ENCODE results near the gene MITD1. TPM values are rescaled to one million over a fixed set of nuclear protein-coding genes. Genes with fewer than 3 reads are reported as not detected.

Gene MITD1
- total RNA-seq, 6 experiments from 2014 or later: 12.5 to 19.5 (median 17.3) TPM

- TF ChIP-seq CTCF (IDR thresholded peaks at IDR 0.05): no peak
- Mint-ChIP-seq H3K4me3 (no peak overlapping the region), H3K27me3 (ENCODE audit: insufficient read depth) (no peaks in the 10 kb centered on the region), H3K9me3 (no peaks in the 10 kb centered on the region), H3K36me3 (ENCODE audit: low read depth) (peaks cover 8% of the 10 kb centered on the region), H3K4me1 (ENCODE audit: low read depth) (peaks cover 28% of the 10 kb centered on the region), H3K27ac (no peak overlapping the region)
- no peak for DNase-seq
These were observed 4.0 kb upstream of the MITD1 start for GRCh38 chr2:99184811-99185210.

GRCh38 chr2:99183025-99183424 lies 2.2 kb upstream of the MITD1 start:
- H3K27me3 Mint-ChIP-seq (ENCODE audit: insufficient read depth): no peaks in the 10 kb centered on the region
- peaks cover 4% of the 10 kb centered on the region for H3K36me3 Mint-ChIP-seq (ENCODE audit: low read depth)
- TF ChIP-seq CTCF (IDR thresholded peaks at IDR 0.05): no peak
- H3K9me3 Mint-ChIP-seq: no peaks in the 10 kb centered on the region
- peaks cover 39% of the 10 kb centered on the region for H3K4me1 Mint-ChIP-seq (ENCODE audit: low read depth)
- no peak for DNase-seq
- H3K4me3 Mint-ChIP-seq: peak overlapping the region; percentile 65
- H3K27ac Mint-ChIP-seq: no peak overlapping the region

- H3K27ac Mint-ChIP-seq: peak overlapping the region; percentile 86
- H3K4me3 Mint-ChIP-seq: peak overlapping the region; percentile 98
- H3K4me1 Mint-ChIP-seq (ENCODE audit: low read depth): peaks cover 39% of the 10 kb centered on the region
- no peak for DNase-seq
- no peak for TF ChIP-seq CTCF (IDR thresholded peaks at IDR 0.05)
- H3K9me3 Mint-ChIP-seq: no peaks in the 10 kb centered on the region
- peaks cover 4% of the 10 kb centered on the region for H3K36me3 Mint-ChIP-seq (ENCODE audit: low read depth)
- H3K27me3 Mint-ChIP-seq (ENCODE audit: insufficient read depth): no peaks in the 10 kb centered on the region
These were observed 754 bp upstream of the MITD1 start for GRCh38 chr2:99181624-99182000.

- H3K4me1 Mint-ChIP-seq (ENCODE audit: low read depth): no peaks in the 10 kb centered on the region
- no peak overlapping the region for H3K4me3 Mint-ChIP-seq
- no peaks in the 10 kb centered on the region for H3K36me3 Mint-ChIP-seq (ENCODE audit: low read depth)
- no peak for DNase-seq
- no peaks in the 10 kb centered on the region for H3K9me3 Mint-ChIP-seq
- no peaks in the 10 kb centered on the region for H3K27me3 Mint-ChIP-seq (ENCODE audit: insufficient read depth)
- H3K27ac Mint-ChIP-seq: no peak overlapping the region
- no peak for TF ChIP-seq CTCF (IDR thresholded peaks at IDR 0.05)
These were observed 9.3 kb downstream of the MITD1 start for GRCh38 chr2:99171377-99172140.

GRCh38 chr2:99169534-99169933 lies 11.3 kb downstream of the MITD1 start:
- Mint-ChIP-seq H3K36me3 (ENCODE audit: low read depth) (no peaks in the 10 kb centered on the region), H3K9me3 (no peaks in the 10 kb centered on the region), H3K27ac (no peak overlapping the region), H3K27me3 (ENCODE audit: insufficient read depth) (no peaks in the 10 kb centered on the region), H3K4me3 (no peak overlapping the region), H3K4me1 (ENCODE audit: low read depth) (no peaks in the 10 kb centered on the region)
- no peak for TF ChIP-seq CTCF (IDR thresholded peaks at IDR 0.05)
- no peak for DNase-seq

All from HFFc6 (cell line).